Fibroblast of upper back skin (primary cell): ENCODE measurements around the gene PACRG.
A peak's percentile ranks its signal among the peaks of the same experiment; 100 is the strongest.

ENCODE experiments used
- DNase-seq: peaks from one replicate; pipeline ENCODE4 v3.0.0-alpha.2; 2013

The PACRG gene

GRCh38 chr6:163323274-163323673, 595.5 kb downstream of the PACRG start:
- no peak for DNase-seq

GRCh38 chr6:163323705-163324104, 595.9 kb downstream of the PACRG start:
- no peak for DNase-seq

GRCh38 chr6:163324326-163324687, 596.5 kb downstream of the PACRG start:
- DNase-seq: no peak

DNA sequence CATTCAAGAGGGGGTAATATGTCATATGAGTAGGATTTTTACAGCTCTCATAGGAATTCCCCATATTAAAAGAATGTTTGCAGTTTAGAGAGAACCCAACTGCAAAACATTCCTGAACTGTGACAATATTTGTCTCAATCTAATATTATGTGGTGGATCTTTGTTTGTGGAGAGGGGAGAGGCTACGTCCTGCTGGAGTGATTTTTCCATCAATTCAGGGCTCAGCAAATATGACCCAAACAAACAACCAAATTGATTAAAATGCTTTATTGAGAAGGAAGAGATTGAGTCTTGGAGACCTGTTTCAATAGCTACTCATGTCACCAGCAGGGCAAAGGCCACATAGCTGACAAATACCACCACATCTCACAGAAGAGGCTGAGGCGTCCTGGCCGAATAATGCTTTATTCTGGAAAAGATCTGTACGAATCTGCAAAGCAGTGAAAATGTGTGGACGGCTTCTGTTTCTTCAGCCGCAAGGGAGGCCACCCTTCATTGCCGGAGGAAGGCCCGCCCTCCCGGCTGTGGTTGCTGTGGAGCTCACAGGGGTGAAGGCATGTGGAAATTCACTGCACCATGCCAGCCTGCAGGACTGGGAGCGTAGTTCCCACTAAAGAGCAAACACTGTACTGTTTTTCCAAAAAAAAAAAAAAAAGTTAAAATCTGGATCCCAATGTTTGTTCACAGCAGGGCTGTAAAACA, 597.1 kb downstream of the PACRG start:
- DNase-seq: peak; percentile 48

DNA sequence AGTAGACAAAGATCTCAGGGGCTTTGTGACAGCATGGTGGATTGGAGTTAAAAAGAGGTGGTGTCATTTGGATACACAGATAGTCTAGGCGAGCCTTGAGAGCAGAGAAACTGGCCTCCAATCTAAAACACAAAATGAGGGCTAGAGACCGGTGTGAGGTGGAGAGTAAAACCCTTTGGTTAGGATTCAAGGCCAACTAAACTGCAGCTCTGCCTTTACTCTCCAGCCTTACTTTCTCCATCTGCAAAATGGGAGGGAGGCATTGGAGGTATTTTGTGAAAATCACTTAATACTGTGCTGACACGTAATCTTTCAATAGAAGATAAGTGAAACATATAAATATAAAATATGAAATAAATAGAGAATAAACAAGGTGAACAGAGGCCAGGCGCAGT, 597.6 kb downstream of the PACRG start:
- DNase-seq: no peak

GRCh38 chr6:163327165-163327880, 599.5 kb downstream of the PACRG start:
- no peak for DNase-seq

- DNase-seq: peak; percentile 59
Measured at GRCh38 chr6:163327921-163328320, 600.1 kb downstream of the PACRG start.

DNA sequence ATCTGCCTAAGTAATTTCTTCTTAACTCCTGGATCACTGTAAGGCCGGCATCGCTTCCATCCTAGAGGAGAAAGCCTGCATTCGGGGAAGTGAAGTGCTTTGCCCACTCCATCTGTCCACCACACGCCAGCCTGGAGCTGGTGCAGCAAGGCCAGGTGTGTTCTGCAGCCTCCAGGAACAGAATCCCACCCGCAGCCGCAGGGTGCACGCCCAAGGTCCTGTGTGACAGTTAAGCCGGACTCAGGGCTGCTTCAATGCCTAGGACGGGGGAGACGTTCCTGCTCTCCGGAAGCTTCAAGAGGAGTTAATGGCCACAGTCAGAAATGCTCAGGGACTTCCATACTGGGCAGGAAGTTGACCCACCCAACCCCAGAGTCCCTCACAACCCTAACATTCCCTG, 600.6 kb downstream of the PACRG start:
- no peak for DNase-seq

DNA sequence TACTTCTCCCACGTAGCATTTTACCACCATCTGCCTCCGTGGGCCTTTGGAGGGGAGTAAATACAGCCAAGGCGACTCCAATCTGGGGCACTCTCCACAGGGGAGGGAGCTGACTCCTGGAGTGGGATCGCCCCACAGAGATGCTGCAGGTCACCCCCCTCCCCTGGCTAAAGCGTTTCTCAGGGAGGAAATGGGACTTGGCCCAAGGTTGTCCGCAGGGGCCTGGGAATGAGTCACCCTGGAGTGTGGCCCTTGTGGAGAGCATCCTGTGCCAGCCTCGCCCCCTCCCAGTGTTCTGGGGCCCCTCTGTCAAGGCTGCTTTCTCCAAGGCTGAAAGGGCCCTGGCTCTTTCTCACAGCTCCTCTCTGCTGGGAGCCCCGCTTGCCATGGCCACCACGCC, 602.2 kb downstream of the PACRG start:
- peak; percentile 31 for DNase-seq

DNA sequence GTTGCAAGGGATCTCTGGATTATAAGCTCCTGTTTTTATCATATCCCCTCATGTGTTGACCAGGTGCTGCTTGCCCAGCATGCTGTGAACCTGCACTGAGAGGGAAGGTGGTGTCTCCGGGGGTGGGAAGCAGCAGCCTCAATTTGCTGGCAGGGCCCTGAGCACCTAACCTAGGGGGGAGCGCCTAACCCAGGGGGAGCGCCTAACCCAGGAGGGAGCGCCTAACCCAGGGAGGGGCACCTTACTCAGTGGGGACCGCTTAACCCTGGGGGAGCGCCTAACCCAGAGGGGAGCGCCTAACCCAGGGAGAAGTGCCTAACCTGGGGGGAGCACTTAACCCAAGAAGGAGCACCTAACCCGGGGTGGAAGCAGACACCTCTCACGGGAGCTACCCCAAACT, 603.5 kb downstream of the PACRG start:
- no peak for DNase-seq

- DNase-seq: no peak
Measured at GRCh38 chr6:163332575-163332974, 604.8 kb downstream of the PACRG start.

DNA sequence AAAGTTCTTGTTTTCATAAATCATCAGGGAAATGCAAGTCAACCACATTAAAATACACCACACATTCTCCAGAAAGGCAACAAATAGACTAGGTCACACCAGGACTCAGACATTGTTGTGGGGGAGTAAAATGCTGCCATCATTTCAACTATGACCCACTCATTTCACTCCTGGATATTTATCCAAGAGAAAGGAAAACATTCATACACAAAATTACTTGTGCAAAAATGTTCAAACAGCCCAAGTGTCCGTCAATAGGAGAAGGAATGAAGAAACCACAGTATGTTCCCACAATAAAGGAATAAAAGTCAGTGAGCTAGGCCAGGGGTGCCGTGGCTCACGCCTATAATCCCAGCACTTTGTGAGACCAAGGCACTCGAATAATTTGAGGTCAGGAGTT, 605.3 kb downstream of the PACRG start:
- DNase-seq: no peak

GRCh38 chr6:163333701-163334663, 606.2 kb downstream of the PACRG start:
- no peak for DNase-seq

GRCh38 chr6:163335056-163335455, 607.3 kb downstream of the PACRG start:
- no peak for DNase-seq

DNA sequence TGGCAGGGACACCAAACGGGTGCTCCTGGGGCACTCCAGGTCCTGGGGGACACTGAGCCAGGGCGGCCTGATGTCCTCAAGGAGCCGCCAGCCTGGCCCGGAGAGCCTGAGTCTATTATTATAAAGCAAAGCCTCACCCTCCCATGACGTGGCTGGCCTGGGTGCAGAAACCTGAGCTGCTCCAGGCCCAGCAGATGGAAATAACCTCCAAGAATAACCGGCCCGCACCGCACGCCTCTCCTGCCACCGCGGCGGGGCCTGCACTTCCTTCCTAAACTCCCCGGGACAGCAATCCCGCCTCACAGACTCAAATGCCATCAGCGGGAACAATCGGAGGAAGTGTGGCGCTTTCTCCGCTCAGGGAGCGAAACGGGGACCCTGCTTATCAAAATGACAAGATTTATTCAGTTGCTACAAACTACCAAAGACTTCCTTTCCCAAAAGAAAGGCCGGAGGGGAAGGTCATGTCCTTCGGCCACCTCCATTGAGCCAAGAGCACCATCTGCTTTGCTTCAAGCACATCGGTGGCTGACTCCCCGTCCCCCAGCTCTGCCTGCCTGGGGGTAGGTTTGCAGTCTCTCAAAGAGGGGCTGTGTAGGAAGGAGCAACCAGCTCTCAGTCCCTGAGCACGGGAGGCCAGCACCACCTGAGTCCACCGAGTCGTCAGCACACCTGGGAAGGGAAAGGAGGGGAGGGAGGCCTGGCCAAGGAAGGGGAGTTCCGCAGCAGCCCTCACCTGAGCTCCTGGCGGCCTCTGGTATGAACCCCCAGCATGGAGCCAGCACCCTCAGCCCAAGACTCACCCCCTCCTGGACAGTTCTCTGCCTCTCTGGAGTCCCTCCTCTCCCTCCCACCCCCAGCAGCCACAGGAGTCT, 608.1 kb downstream of the PACRG start:
- DNase-seq: no peak

DNA sequence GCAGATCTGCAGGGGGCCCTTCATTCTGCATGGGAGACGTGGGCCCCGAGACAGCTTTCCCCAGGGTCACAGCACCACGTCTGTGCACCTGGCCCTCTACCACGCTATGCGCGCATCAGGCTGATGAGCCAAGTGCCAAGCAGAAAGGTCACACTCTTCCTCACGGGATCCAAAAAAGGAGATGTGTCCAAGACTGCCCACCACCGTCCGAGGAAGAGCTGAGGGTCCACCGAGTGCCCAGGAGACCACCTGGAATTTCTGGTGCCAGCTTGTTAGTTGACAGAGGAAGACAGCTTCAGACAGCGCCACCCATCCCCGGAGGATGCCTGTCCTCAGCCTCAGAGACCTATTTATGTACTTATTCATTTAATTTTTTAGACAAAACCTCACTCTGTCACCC, 609.2 kb downstream of the PACRG start:
- no peak for DNase-seq

- DNase-seq: no peak
Measured at GRCh38 chr6:163337958-163338357, 610.2 kb downstream of the PACRG start.

- peak; percentile 85 for DNase-seq
Measured at GRCh38 chr6:163338671-163339405, 611.1 kb downstream of the PACRG start.

- DNase-seq: no peak
Measured at GRCh38 chr6:163339466-163339865, 611.7 kb downstream of the PACRG start.

GRCh38 chr6:163340201-163340887, 612.6 kb downstream of the PACRG start:
- DNase-seq: no peak
